Gastroesophageal sphincter (tissue), 4 donors: Measurements from ENCODE around the gene SCAANT1. TPM values are rescaled to one million over a fixed set of nuclear protein-coding genes. Genes with fewer than 3 reads are reported as not detected.
A peak's percentile ranks its signal among the peaks of the same experiment; 100 is the strongest.

Source experiments
- ATAC-seq: fragments of 150-250 bp; one replicate; pipeline ENCODE4 v1.9.1; 2016; ENCODE audit warnings: mild to moderate bottlenecking, moderate library complexity
- H3K27ac ChIP-seq, 4 donors: fragments of 200-600 bp; sonication (generic) in 3 of 4; 1 replicate in 3 of 4; 2 replicates in 1 of 4; pipeline ENCODE4 v1.5.1; 2016 to 2019
- H3K27me3 ChIP-seq: fragments of 200-600 bp; sonication (generic); one replicate; pipeline ENCODE4 v1.5.1; 2019
- H3K36me3 ChIP-seq, 2 donors: fragments of 200-600 bp; sonication (generic); one replicate each; pipeline ENCODE4 v1.5.1; 2019; ENCODE audit warnings: control low read depth in 1 of 2
- H3K4me1 ChIP-seq, 3 donors: fragments of 200-600 bp; sonication (generic); 1 replicate in 2 of 3; 2 replicates in 1 of 3; pipeline ENCODE4 v1.5.1; 2016 to 2019; ENCODE audit warnings: control low read depth in 2 of 3
- H3K4me3 ChIP-seq, 2 donors: fragments of 200-600 bp; sonication (generic); one replicate each; pipeline ENCODE4 v1.5.1; 2019; ENCODE audit warnings: mild to moderate bottlenecking in 1 of 2, moderate library complexity in 1 of 2
- H3K9me3 ChIP-seq, 3 donors: fragments of 200-600 bp; sonication (generic); one replicate each; pipeline ENCODE4 v1.5.1; 2017 to 2019; ENCODE audit warnings: control low read depth in 2 of 3
- EP300 ChIP-seq: sonication (generic); formaldehyde crosslinking; IDR thresholded peaks from one replicate; pipeline ENCODE4 v1.6.1; 2017; ENCODE audit warnings: antibody characterized with exemption, mild to moderate bottlenecking
- POLR2A ChIP-seq, 2 donors: fragments of 450-650 bp; IDR thresholded peaks; one replicate each; pipeline ENCODE4 v1.6.1; 2017; ENCODE audit warnings: antibody characterized with exemption in 2 of 2, mild to moderate bottlenecking in 2 of 2, moderate library complexity in 1 of 2
- POLR2AphosphoS5 ChIP-seq: sonication (generic); formaldehyde crosslinking; IDR thresholded peaks from one replicate; pipeline ENCODE4 v1.6.1; 2017; ENCODE audit warnings: antibody characterized with exemption
- WGBS, 2 donors: methylation state at CpG; one replicate each; pipeline ENCODE4 v1.1.5; 2018; ENCODE audit warnings: low coverage in 1 of 2; 5-methylcytosine and 5-hydroxymethylcytosine counted together
- total RNA-seq, 4 donors: library from RNA; depleted of rRNA; stranded (reverse); fragments of >200 nt; gene quantifications; one replicate each; pipeline ENCODE4 v1.1.0, GENCODE V29; 2016
- TF ChIP-seq, protein P1 (sequence below), 4 experiments: fragments of 200-600 bp in 2 of 4; fragments of 450-650 bp in 2 of 4; sonication (generic) in 1 of 4; IDR thresholded peaks; one replicate each; pipeline ENCODE4 v1.5.1; 2017 to 2019; ENCODE audit warnings: antibody characterized with exemption in 4 of 4, mild to moderate bottlenecking in 2 of 4, moderate library complexity in 2 of 4

SCAANT1 gene
- total RNA-seq, 4 donors from 2014 or later, result not detected

DNA sequence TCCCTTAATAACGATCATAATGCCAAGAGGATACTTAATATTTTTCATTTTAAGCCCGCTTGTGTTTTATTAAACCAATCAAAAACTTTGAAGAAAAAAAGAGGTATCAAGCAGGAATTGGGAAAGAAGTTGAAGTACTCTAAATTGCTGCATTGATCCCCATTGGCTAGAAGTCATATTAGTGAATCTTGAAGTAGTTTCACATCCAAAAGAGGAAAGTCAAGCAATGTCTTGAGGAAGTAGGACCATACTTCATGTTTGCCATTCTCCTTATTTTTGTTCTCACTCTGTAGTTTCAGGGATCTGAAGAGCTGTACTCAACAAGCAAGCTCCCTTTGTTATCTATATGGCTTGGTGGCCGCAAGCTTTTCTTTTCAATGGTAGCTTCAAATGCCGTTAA, 2.2 kb downstream of the SCAANT1 start:
- TF ChIP-seq EP300, result no peak
- no peak for TF ChIP-seq POLR2A (IDR thresholded peaks at IDR 0.05)
- no peak for TF ChIP-seq POLR2AphosphoS5
- TF ChIP-seq, protein P1, sequence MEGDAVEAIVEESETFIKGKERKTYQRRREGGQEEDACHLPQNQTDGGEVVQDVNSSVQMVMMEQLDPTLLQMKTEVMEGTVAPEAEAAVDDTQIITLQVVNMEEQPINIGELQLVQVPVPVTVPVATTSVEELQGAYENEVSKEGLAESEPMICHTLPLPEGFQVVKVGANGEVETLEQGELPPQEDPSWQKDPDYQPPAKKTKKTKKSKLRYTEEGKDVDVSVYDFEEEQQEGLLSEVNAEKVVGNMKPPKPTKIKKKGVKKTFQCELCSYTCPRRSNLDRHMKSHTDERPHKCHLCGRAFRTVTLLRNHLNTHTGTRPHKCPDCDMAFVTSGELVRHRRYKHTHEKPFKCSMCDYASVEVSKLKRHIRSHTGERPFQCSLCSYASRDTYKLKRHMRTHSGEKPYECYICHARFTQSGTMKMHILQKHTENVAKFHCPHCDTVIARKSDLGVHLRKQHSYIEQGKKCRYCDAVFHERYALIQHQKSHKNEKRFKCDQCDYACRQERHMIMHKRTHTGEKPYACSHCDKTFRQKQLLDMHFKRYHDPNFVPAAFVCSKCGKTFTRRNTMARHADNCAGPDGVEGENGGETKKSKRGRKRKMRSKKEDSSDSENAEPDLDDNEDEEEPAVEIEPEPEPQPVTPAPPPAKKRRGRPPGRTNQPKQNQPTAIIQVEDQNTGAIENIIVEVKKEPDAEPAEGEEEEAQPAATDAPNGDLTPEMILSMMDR (IDR thresholded peaks at IDR 0.05), result no peak
- Histone ChIP-seq H3K36me3 (peaks cover 0 to 5% of the 10 kb centered on the region in 2 donors), H3K4me1 (peaks cover 3 to 32% (median 9%) of the 10 kb centered on the region in 3 donors), H3K27ac (no peak overlapping the region), H3K27me3 (no peaks in the 10 kb centered on the region), H3K4me3 (no peak overlapping the region), H3K9me3 (no peaks in the 10 kb centered on the region)
- WGBS, 2 donors, result 88 to 100% methylated on average over 4 of the region's 4 CpGs
- no peak for ATAC-seq

GRCh38 chr3:63909431-63909830, 2.8 kb downstream of the SCAANT1 start:
- Histone ChIP-seq H3K4me1 (peaks cover 3 to 26% (median 6%) of the 10 kb centered on the region in 3 donors), H3K27me3 (no peaks in the 10 kb centered on the region), H3K4me3 (no peak overlapping the region), H3K27ac (no peak overlapping the region), H3K36me3 (peaks cover 0 to 11% of the 10 kb centered on the region in 2 donors), H3K9me3 (no peaks in the 10 kb centered on the region)
- 74 to 92% methylated on average over 2 of the region's 2 CpGs for WGBS, 2 donors
- no peak for ATAC-seq
- TF ChIP-seq, protein P1 (IDR thresholded peaks at IDR 0.05), result no peak
- TF ChIP-seq POLR2AphosphoS5, result no peak
- no peak for TF ChIP-seq EP300
- TF ChIP-seq POLR2A (IDR thresholded peaks at IDR 0.05), result no peak

- H3K36me3 ChIP-seq, result peaks cover 0 to 11% of the 10 kb centered on the region in 2 donors
- H3K27me3 ChIP-seq, result no peaks in the 10 kb centered on the region
- H3K4me1 ChIP-seq, result peaks cover 0 to 19% (median 3%) of the 10 kb centered on the region in 3 donors
- no peaks in the 10 kb centered on the region for H3K9me3 ChIP-seq
- TF ChIP-seq EP300 (no peak), POLR2AphosphoS5 (no peak), POLR2A (IDR thresholded peaks at IDR 0.05) (no peak)
- TF ChIP-seq, protein P1 (IDR thresholded peaks at IDR 0.05), result no peak
- ATAC-seq, result no peak
- 100% methylated on average over 1 of the region's 1 CpG for WGBS, 2 donors
- no peak overlapping the region for H3K27ac ChIP-seq
- no peak overlapping the region for H3K4me3 ChIP-seq
Observed at GRCh38 chr3:63908776-63909175, 3.4 kb downstream of the SCAANT1 start.

- Histone ChIP-seq H3K27ac (no peak overlapping the region), H3K27me3 (no peaks in the 10 kb centered on the region), H3K9me3 (no peaks in the 10 kb centered on the region), H3K4me3 (no peak overlapping the region), H3K4me1 (peaks cover 0 to 14% (median 0%) of the 10 kb centered on the region in 3 donors), H3K36me3 (peaks cover 0 to 11% of the 10 kb centered on the region in 2 donors)
- no peak for ATAC-seq
- 35 to 38% methylated on average over 2 of the region's 2 CpGs for WGBS, 2 donors
- TF ChIP-seq, protein P1 (IDR thresholded peaks at IDR 0.05), result peak in 2 of 4 experiments; percentile 13 to 32
- TF ChIP-seq POLR2AphosphoS5, result no peak
Observed at GRCh38 chr3:63908081-63908736, 4.0 kb downstream of the SCAANT1 start.
